Measurements from ENCODE around the gene TNFSF9.

The TNFSF9 gene, protein sequence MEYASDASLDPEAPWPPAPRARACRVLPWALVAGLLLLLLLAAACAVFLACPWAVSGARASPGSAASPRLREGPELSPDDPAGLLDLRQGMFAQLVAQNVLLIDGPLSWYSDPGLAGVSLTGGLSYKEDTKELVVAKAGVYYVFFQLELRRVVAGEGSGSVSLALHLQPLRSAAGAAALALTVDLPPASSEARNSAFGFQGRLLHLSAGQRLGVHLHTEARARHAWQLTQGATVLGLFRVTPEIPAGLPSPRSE

DNA sequence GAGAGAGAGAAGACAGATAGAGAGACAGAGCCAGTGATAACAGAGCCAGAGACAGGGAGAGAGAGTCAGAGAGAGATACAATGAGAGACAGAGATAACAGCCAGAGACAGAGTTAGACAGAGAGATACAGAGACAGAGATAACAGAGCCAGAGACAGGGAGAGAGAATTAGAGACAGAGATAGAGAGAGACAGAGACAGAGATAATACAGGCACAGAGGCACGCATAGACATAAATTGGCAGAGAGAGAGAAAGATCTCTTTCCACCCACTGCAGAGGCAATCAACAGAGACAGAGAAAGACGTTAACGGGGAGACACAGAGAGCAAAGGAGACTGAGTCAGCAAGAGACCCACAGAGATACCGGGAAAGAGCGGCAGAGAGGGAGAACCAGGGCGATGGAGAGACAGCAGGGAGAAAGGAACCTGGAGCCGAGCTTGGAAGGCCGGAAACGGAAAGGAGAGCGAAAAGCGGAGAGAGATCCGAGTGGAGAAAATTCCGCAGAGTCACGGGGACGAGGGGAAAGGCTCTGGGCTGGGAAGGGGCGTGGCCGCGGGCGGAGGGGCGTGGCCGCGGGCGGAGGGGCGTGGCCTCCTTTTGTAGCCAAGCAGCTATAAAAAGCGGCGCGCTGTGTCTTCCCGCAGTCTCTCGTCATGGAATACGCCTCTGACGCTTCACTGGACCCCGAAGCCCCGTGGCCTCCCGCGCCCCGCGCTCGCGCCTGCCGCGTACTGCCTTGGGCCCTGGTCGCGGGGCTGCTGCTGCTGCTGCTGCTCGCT is at the start of gene TNFSF9:
Gene TNFSF9 (plus strand): TSS at position 641 of the 777 bp plus-strand sequence. CDS start 11 bp downstream, at position 652.
- DNase-seq (ENCODE audit: low read depth) = peak; percentile 73

- peak; percentile 47 for DNase-seq (ENCODE audit: low read depth)
Measured at GRCh38 chr19:6481541-6482342, 49.1 kb upstream of the TNFSF9 start, which contains the start of gene DENND1C. DENND1C (minus strand) TSS chr19:6481787; CDS start chr19:6481695, 92 bp downstream.

DNA sequence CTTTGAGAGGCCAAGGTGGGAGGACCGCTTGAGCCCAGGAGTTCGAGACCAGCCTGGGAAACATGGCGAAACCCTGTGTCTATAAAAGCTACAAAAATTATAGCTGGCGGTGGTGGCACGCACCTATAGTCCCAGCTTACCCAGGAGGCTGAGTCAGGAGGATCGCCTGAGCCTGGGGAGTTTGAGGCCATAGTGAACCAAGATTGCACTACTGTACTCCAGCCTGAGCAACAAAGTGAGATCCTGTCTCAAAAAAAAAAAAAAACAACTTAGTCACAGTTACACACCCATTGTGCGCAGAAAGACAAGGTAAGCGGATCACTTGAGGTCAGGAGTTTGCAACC is 48.5 kb upstream of the TNFSF9 start:
- DNase-seq (ENCODE audit: low read depth) = no peak

- DNase-seq (ENCODE audit: low read depth) = no peak
Measured at GRCh38 chr19:6483235-6483634, 47.6 kb upstream of the TNFSF9 start.

DNA sequence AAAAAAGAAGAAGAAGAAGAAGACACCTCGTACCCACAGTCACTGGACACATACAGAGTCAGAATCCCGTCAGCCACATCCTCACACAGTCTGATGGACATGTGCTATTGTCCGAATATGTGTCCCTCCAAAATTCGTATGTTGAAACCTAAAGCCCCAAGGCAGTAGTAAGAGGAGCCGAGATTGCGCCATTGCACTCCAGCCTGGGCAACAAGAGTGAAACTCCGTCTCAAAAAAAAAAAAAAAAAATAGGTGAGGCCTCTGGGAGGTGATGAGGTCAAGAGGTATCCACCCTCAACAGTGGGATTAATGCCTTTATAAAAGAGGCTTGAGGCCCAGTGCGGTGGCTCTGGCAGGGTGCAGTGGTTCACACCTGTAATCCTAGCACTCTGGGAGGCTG is 46.6 kb upstream of the TNFSF9 start:
- DNase-seq (ENCODE audit: low read depth) = no peak

GRCh38 chr19:6484831-6485230 is 46.0 kb upstream of the TNFSF9 start:
- no peak for DNase-seq (ENCODE audit: low read depth)

GRCh38 chr19:6489278-6490061 is 41.4 kb upstream of the TNFSF9 start:
- DNase-seq (ENCODE audit: low read depth) = no peak

DNA sequence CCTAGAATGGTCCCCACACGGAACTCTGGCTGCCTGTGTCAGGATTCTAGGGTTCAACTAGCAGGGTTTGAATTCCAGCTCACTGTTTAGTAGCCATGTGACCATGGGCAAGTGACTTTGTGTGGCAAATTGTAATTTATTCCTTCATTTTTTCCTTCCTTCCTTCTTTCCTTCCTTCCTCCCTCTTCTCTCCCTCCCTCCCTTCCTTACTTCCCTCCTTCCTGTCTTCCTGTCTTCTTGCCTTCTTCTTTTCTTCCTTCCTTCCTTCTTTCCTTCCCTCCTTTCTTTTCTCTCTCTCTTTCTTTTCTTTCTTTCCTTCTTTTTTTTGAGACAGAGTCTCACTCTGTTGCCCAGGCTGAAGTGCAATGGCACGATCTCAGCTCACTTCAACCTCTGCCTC is 40.7 kb upstream of the TNFSF9 start:
- DNase-seq (ENCODE audit: low read depth) = no peak

DNA sequence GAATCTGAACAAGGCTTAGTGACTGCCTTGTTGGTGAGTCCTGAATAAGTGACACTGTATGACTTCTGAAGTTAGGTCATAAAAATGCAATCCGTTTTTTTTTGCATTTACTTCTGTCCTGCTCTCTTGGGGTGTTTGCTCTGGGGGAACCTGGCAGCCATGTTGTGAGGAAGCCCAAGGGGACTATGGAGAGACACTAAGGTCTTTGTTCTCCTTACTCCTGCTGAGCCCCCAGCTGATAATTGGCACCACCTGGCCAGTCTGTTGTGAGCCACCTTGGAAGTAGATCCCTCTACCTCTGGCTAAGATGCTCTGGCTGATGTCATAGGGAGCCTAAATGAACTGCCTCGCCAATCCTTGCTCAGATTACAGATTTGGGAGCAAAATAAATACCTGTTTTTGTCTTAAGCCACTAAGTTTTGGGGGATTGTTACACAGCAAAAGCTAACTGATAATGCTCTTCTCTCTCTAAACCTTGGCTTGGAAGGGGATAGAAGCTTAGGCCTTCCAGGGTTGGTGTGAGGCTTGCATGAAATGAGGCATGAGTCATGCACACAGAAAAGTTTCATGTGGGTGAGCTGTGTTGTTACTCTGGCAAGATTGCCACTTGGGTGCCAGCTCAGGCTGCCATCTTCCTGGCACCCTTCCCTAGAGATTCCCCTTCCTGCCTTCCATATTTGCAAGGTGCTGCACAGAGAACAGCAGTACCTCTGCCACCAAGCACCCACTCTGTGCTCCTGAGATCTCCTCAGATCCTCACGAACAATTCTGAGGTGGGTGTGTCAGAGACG is 38.8 kb upstream of the TNFSF9 start:
- no peak for DNase-seq (ENCODE audit: low read depth)

DNA sequence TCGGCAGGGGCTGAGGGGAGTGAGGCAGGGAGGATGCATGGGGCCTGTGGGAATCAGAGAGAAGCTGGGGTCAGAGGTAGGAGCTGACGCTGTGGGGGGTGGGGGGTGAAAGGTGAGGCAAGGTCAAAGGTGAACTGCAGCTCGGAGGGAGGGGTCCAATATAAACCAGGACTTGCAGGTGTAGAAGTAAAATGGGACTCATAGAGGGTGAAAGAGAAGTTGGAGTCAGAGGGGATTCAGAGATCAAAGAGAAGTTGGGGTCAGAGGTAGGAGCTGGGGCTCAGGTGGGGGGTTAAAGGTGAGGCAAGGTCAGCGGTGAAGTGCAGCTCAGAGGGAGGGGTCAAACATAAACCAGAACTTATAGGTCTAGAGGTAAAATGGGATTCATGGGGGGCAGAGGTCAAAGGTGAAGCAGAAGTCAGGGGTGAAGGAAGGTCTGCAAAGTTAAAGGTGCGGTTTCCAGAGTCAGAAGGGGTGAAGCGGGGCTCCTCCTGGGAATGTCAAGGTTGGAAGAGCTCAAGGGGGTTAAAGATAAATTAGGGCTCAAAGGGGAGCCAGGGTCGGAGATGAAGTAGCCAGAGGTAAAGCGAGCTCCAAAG is 36.3 kb upstream of the TNFSF9 start:
- no peak for DNase-seq (ENCODE audit: low read depth)

DNA sequence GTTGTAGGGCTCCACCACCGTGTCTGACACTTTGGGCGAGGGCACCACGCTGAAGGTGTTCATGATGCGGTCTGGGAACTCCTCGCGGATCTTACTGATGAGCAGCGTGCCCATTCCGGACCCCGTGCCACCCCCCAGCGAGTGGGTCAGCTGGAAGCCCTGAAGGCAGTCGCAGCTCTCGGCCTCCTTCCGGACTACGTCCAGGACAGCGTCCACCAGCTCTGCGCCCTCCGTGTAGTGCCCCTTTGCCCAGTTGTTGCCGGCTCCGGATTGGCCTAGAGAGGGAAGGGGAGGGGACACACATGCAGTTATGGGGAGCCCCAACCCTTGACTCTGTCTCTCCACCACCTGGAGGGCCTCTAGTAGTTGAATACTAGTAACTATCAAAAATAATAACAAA is 34.9 kb upstream of the TNFSF9 start:
- DNase-seq (ENCODE audit: low read depth) = no peak

- no peak for DNase-seq (ENCODE audit: low read depth)
Measured at GRCh38 chr19:6498294-6499036, 32.4 kb upstream of the TNFSF9 start.

- DNase-seq (ENCODE audit: low read depth) = no peak
Measured at GRCh38 chr19:6499052-6499790, 31.6 kb upstream of the TNFSF9 start.

DNA sequence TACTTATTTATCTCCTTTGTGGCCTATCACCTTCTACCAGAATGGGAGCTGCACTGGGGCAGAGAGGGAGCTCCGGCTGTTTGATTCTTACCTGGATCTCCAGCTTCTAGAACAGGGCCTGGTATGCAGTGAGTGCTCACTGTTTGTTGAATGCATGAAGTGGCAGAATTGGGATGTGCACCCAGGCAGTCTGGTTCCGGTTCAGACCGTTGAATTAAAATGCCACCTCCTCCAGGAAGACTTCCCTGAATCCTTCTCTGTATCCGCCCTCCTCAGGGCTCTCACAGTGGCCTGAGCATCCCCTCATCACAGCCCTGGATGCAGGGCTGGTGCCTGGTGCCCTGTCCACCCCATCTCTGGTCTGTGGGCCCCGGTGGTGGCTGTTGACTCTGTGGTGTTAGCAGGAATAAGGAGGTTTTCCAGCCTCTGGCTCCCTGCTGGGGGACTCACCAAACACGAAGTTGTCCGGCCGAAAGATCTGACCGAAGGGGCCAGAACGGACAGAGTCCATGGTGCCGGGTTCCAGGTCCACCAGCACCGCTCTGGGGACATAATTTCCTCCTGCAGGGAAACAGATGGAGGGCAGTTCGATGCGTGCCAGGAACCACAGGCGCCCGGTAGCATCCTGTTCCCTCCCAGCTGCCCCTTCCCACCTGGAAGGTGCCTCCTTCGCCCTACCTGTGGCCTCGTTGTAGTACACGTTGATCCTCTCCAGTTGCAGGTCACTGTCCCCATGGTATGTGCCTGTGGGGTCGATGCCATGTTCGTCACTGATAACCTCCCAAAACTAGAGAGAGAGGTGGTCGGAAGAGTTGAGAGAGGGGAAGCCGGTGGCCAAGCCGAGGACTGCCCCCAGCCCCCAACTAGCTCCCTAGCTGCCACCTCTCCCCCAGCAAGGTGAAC is 29.7 kb upstream of the TNFSF9 start:
- DNase-seq (ENCODE audit: low read depth) = no peak

DNA sequence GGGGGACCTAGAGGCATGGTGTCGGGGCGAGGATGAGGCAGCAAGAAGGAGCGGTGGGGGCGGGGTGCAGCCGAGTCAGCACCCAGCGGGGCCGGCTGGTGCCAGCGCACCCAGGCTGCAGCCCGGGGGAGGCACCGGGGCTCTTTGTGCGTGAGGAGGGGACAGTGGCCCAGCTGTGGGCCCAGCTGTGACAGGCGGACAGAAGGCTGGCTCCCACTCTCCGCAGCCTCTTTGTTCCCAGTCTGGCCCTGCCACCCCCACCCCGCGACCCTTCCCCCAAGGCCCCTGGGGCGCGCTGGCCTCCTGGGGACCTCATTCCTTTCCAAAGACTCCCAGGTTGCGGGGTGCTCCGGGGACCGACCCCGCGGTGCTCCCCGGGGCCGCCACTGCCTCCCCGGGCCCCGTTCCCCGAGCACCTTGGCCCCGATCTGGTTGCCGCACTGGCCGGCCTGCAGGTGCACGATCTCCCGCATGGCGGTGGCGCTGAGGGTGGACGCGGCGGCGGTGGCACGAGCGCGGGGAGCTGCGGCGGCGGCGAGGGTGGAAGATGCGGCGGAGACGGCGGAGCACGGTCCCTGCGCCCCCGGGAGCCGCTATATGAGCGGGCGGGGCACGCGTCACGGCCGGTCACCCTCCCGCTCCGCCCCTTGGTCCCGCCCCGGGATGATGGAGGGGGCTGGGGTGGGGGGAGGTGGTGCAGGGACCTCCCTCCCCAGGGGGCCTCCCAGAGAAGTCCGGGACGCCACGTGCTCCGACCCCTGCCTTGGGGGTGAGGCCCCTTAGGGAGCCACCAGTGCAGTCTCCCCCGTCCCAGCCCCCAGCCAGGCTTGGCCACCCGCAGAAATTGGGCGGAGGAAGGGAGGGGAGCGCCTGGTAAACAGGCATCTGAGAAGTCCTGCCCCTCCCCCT is 28.8 kb upstream of the TNFSF9 start, which contains the start of gene TUBB4A:
Gene TUBB4A (minus strand): TSS at position 570 of the 909 bp plus-strand sequence. CDS start 97 bp downstream, at position 473.
- no peak for DNase-seq (ENCODE audit: low read depth)

DNA sequence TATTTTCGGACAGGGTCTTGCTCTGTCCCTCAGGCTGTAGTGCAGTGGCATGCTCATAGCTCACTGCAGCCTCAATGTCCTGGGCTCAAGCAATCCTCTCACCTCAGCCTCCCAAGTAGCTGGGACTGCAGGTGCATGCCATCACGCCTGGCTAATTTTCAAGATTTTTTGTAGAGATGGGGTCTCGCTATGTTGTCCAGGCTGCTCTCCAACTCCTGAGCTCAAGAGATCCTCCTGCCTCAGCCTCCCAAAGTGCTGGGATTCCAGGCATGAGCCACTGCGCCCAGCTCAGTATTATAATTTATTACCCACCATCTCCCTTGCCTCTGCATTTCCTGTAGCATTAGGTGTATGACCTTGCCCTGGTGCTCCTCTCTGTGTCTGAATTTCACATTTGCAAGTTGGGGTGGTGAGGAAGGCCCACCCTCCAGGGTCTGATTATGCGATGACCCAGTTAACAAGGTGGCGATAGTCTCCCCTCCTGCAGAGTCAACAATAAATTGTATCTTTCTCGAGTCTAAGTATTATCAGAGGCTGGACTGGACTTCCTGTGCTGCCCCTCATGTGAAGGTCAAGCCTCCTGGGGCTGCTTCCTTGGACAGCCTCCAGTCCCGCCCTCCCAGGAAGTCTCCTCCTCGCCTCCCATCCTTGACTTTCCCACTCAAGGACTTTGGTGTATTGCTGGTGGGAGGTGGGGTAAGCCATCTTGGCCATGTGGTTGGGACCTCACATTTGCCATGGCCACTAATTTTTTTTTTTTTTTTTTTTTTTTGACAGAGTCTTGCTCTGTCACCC is 27.2 kb upstream of the TNFSF9 start:
- no peak for DNase-seq (ENCODE audit: low read depth)

Data from activated T-helper 9 cell treated with anti-CD3 and anti-CD28 coated beads, Interleukin-2, amount 50 U/mL, for 16 hours (primary cell).